GM12865 (cell line): Measurements from ENCODE around the gene FBLN5.

ENCODE experiments used
- DNase-seq: peaks from one replicate; pipeline ENCODE4 v3.0.0; 2010; ENCODE audit warnings: low read depth
- H3K4me3 ChIP-seq: 2 replicates; pipeline ENCODE4 v1.5.1; 2011; ENCODE audit warnings: mild to moderate bottlenecking, low read depth, low read length, control low read depth
- CTCF ChIP-seq: IDR thresholded peaks from 2 replicates; pipeline ENCODE4 v1.5.1; 2011; ENCODE audit warnings: low read length, control low read depth, low read depth, inconsistent platforms; ENCODE audit not compliant: insufficient read depth; ENCODE audit errors: missing control alignments

The FBLN5 gene

DNA sequence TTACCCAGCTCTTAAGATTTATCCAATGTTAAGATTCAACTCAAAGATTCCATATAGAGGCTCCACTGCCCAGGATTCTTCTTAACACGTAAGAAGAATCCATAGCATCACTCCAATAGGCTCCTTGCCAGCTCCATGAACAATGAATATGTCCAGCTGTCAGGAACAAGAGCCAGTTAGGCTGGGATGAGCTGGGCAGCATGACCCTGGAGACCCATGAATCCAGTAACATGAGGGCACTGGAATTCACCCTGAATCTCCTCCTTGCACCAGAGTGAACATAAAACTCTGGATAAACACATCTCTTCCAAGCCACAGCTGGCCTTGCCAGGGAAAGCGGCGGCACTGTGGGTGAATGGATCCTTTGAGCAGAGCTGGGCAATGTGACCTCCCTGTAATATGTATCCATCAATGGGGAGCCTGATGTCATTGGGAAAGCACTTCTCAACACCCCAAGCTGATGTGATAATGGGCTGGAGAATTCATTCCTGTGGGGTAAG, 55.7 kb downstream of the FBLN5 start:
- TF ChIP-seq CTCF = no peak
- H3K4me3 ChIP-seq = no peak overlapping the region
- no peak for DNase-seq

GRCh38 chr14:91891101-91891500, 56.4 kb downstream of the FBLN5 start:
- DNase-seq = no peak
- no peak for TF ChIP-seq CTCF
- no peak overlapping the region for H3K4me3 ChIP-seq

- TF ChIP-seq CTCF = no peak
- no peak overlapping the region for H3K4me3 ChIP-seq
- no peak for DNase-seq
Measured at GRCh38 chr14:91890291-91890749, 57.2 kb downstream of the FBLN5 start.

DNA sequence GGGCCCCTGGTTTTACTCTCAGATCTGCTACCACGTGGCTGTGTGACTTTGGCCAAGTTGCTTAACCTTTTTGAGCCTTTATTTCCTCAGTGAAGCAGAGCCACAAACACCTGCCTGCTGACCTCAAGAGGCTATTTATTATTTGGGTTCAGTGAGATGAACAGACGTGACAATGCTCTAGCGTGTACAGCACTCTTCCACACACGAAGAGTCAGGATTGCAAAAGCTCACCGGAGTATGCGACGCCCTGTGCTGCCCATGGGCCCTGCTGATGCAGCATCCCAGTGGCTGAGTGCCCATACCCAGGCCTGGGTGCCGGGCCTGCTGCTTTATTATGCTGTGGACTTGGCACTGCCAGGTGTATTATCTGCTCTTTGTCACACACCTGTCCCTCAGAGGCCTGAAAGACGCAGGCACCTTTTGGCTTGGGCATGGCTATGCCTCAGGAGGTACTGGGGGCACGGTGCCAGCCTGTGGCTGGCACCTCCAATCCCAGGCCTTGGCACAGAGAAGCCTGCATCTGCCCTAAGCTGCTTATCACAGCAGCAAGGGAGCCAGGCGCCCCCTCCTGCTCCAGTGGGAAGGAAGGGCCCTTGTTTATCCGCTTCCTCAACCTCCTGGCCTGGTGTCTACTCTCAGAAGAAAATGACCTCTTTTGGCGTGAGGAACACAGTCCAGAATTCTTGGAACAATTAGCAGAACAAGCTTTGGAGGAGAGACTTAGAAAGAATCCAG, 57.9 kb downstream of the FBLN5 start:
- no peak for TF ChIP-seq CTCF
- no peak overlapping the region for H3K4me3 ChIP-seq
- DNase-seq = no peak

GRCh38 chr14:91888641-91889476, 58.6 kb downstream of the FBLN5 start:
- H3K4me3 ChIP-seq = no peak overlapping the region

DNA sequence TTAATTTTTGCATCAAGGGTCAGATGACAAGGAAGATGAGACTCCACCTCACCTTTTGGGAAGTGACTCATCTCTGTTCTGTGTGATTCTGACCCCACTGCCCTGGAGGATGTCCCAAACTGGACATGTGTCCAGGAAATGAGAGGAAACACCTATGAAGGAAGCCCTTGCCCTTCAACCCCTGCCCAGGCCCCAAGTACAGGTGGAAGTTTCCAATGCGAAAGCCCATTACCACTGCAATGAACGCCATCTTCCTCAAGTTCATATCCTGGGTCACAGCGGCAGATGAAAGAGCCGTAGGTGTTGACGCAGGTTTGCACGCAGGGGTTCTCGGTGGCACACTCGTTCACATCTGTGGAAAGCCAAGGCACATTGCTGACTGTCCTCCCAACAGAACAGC, 60.5 kb downstream of the FBLN5 start:
- no peak for TF ChIP-seq CTCF
- no peak for DNase-seq

More at GRCh38 chr14:91888641-91889476, 58.6 kb downstream of the FBLN5 start:
- no peak for TF ChIP-seq CTCF
- no peak for DNase-seq

More for the DNA sequence above, 60.5 kb downstream of the FBLN5 start:
- H3K4me3 ChIP-seq = no peak overlapping the region
